LoVo (cell line): ENCODE results near the gene CBR4.
"Not testable (repeated sequence)": the region's sequence is repeated elsewhere in the genome, so short reads cannot be mapped to it uniquely, and the experiment has no call there.

Experiments
- DNase-seq: peaks from one replicate; pipeline ENCODE4 v3.0.0-alpha.2; 2016; ENCODE audit warnings: low spot score

The CBR4 gene

DNA sequence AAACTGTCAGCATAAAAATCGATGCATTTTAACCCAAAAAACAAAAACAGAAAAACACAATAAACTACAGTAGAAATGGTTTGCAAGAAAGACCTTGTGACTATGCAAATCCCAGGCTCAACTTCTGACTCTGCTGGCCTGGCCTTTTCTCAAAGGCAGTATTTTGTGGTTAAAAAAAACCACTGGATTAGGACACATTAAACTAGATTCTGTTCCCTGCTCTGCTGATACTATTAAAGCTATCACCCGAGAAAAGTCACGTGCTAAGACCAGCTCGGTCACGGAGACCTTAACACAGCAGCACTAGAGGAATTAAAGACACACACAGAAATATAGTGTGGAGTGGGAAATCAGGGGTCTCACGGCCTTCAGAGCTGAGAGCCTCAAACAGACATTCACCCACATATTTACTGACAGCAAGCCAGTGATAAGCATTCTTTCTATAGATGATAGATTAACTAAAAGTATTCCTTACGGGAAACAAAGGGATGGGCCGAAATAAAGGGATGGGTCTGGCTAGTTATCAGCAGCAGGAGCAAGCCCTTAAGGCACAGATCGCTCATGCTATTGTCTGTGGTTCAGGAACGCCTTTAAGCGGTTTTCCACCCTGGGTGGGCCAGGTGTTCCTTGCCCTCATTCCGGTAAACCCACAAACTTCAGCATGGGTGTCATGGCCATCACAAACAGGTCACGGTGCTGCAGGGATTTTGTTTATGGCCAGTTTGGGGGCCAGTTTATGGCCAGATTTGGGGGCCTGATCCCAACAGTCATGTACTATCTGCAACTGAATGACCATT, 16.1 kb downstream of the CBR4 start:
- DNase-seq = no peak

DNA sequence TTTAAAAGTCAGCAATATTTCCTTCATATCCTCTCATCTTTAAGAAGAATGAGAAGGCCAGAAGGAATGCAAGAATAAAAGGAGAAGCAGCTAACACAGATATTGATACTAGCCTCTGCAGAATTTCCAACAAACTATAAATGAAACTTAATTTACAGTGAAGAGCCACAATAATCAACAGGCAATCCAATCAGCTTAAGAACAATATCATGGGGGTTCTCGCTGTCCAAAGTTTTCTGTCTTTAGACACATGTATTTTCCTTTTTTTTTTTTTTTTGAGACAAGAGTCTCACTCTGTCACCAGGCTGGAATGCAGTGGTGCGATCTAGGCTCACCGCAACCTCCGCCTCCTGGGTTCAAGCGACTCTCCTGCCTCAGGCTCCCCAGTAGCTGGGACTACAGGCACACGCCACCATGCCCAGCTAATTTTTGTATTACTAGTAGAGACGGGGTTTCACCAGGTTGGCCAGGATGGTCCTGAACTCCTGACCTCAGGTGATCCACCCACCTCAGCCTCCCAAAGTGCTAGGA, 17.0 kb downstream of the CBR4 start:
- DNase-seq = not testable (repeated sequence)

DNA sequence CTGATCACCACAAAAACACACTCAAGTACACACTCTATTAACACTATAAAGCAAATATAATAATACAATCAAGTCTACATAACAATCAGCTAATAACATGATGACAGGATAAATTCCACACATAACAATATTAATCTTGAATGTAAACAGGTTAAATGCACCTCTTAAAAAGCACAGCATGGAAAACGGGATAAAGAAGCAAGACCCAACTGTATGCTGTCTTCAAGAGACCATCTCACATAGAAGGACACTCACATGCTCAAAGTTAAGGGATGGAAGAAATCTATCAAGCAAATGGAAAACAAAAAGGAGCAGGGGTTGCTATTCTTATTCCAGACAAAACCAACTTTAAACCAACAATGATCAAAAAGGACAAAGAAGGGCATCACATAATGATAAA, 28.1 kb downstream of the CBR4 start:
- no peak for DNase-seq

DNA sequence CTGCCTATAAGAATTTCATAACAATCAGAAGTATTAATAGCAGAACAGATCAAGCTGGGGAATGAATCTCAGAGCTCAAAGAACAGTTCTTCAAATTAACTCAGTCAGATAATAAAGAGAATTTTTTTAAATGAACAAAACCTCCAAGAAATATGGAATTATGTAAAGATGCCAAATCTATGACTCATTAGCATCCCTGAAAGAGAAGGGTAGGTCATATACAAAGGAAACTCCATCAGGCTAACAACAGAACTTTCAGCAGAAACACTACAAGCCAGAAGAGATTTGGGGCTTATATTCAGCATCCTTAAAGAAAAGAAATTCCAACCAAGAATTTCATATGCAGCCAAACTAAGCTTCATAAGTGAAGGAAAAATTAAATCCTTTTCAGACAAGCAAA, 28.6 kb downstream of the CBR4 start:
- no peak for DNase-seq

DNA sequence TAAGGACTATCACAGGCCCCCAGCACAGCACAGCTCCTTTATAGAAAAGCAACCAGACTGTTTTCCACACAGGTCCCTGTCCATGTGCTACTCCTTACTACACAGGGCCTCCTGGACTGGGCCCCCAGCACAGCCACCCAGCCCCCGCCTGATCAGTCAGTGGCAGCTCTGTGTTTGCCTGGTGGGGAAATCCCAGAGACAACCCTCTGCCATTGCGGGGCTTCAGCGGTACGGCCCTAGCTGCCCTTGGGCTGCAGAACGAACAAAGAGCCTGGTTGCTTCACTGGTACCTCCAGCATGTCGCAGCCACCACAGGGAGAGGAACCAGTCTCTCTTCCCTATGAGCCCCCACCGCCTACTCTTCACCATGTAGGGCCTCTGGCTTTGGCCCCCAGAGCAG, 30.7 kb downstream of the CBR4 start:
- DNase-seq = no peak

DNA sequence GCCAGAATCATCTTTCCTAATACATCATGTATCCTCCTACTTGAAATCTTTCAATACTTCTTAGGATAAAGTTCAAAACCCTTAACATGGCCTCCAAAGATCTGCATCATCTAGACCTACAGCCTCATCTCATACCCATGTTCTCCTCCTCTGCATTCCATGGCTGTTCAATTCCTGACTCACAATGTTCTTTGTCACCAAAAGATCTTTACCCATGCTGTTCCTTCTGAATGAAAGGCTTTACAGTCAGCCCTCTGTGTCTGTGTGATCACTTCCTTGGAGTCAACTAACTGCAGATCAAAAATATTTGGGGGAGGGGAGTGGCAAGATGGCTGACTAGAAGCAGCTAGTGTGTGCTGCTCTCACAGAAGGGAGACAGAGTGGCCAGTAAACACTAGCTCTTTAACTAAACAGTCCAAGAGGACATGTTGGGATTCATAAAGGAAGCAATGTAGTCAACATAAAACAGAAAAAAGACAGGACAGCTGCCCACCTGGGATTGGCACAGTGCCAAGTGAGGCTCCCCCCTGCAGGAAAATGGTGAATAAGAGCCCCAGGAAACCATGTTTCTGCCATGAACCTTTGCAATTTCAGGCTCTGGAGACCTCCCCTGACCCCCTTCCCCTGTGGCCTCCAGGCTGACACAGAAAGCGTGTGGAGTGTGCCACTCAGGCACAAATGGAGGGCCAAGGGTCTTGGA, 31.9 kb downstream of the CBR4 start:
- no peak for DNase-seq

DNA sequence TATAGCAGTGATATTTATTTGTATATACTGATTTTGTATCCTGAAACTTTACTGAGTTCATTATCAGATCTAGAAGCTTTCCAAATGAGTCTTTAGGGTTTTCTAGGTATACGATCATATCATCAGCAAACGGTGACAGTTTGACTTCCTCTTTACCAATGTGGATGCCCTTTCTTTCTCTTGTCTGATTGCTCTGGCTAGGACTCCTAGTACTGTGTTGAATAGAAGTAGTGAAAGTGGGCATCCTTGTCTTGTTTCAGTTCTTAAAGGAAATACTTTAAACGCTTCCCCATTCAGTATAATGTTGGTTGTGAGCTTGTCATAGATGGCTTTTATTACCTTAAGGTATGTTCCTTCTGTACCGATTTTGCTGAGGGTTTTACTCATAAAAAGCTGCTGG, 37.5 kb downstream of the CBR4 start:
- DNase-seq = no peak

DNA sequence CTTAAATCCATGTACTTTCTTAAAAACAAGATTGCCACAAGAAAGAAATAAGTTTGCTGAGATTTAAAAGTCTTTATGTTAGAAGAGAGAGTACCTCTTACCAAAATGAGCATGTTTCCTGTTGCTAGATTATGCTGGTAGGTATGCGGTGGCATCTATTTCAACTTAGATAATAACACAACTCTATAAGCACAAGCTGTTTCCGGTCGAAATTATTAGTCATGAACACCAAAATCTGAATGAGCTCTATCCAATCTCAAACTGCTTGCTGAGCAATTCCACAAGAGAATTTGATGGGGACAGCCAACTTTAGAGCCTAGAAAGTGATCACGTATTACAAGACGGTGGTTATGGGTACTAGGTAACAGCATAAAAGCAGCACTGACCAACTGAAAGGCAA, 49.3 kb downstream of the CBR4 start:
- DNase-seq = no peak

DNA sequence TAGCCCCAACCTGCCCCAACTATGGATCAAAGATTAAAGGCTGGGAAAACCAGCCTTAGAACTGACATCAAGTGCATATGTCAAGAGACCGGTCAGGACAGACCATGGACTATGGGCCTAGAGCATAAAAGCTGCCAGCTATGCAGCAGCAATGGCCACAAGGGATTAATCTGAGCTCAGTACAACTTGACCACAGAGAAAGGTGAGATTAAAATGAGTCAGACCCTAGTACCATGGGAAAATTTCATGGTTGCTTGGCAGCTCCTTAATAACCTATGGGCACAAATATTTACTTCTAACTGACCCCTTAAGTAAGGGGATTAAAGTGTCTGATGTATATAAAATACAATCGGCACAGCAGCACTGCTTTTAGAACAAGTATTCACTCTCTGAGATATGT, 54.4 kb downstream of the CBR4 start:
- DNase-seq = no peak

DNA sequence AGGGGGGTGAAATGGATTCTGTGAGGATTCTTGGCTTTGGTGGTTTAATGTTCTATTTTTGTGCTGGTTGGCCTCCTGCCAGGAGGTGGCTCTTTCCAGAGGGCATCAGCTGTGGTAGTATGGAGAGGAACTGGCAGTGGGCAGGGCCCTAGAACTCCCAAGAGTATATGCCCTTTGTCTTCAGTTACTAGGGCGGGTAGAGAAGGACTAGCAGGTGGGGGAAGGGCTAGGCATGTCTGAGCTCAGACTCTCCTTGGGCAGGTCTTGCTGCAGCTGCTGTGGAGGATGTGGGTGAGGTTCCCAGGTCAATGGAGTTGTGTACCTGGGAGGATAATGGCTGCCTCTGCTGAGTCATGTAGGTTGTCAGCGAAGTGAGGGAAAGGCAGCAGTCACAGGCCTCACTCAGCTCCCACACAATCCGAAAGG, 57.2 kb downstream of the CBR4 start:
- DNase-seq = not testable (repeated sequence)

DNA sequence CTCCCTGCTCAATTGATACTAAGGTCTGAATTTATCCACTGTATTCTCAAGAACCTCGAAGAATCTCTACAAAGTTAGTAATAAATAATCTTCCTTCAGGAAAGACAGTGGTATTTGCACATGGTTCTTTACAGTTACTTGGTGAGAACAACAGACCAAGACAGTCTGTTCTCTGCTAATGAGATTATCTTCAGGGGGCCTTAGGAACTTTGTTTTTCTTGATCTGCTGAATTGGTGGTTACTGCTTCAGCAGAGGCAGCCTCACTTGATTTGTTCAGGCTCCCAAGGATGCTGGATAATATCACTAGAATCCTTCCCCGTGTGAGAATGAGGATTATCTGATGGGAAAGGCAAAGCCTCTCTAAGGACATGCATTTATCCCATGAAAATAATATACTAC, 64.8 kb downstream of the CBR4 start:
- DNase-seq = no peak

DNA sequence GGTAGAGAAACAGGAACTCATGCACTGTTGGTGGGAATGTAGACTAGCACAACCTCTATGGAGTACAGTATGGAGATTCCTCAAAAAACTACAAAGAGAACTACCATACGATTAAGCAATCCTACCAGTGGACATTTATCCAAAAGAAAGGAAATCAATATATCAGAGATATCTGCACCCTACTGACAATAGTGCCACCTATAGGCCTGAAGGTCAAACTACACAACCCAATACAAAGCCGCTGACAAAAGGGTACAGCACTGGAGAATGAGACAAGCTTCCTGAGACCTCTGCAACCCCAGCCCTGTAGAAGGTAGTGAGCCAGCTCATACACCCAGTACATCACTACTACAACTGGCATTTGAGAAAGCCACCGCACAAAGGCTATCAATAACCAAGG, 67.1 kb downstream of the CBR4 start:
- DNase-seq = no peak
